H1 (cell line): ENCODE data around the gene SLC7A11. TPM values are rescaled to one million over a fixed set of nuclear protein-coding genes. Genes with fewer than 3 reads are reported as not detected.

Experiments used
- CTCF ChIA-PET: fragments of 300-600 bp; sonication (Branson Sonifier 250); formaldehyde crosslinking; loops from one replicate; lab custom pipeline; 2021; ENCODE audit not compliant: partially characterized antibody; lab: Charles Lee
- POLR2A ChIA-PET: fragments of 300-600 bp; sonication (Branson Sonifier 250); formaldehyde crosslinking; loops from one replicate; lab custom pipeline; 2021; ENCODE audit warnings: inconsistent platforms; ENCODE audit not compliant: partially characterized antibody; lab: Charles Lee
- DNase-seq, 2 experiments: peaks; one replicate each; pipeline versions ENCODE4 v3.0.0 to v3.0.0-alpha.2; 2010 to 2022; ENCODE audit warnings: low spot score in 2 of 2, low read depth in 1 of 2, mixed read lengths in 1 of 2
- FAIRE-seq: peaks from 2 replicates; lab custom pipeline; 2011; peaks lifted over from hg19 to GRCh38; lab: Jason Lieb, UNC
- H2AFZ ChIP-seq: 2 replicates; pipeline ENCODE4 v1.8.1; 2012; ENCODE audit warnings: low read length, inconsistent platforms
- H2AK5ac ChIP-seq: 2 replicates; pipeline ENCODE4 v1.6.1; 2013; ENCODE audit warnings: low read depth, low read length
- H2BK120ac ChIP-seq: replicated peaks from 2 replicates; pipeline ENCODE3; 2013; ENCODE audit warnings: low read depth, low read length, inconsistent platforms
- H2BK12ac ChIP-seq: 2 replicates; pipeline ENCODE4 v1.6.1; 2013; ENCODE audit warnings: low read depth, low read length
- H2BK15ac ChIP-seq: 2 replicates; pipeline ENCODE4 v1.6.1; 2013; ENCODE audit warnings: low read length
- H2BK20ac ChIP-seq: 2 replicates; pipeline ENCODE4 v1.6.1; 2013; ENCODE audit warnings: low read length
- H2BK5ac ChIP-seq: 2 replicates; pipeline ENCODE4 v1.6.1; 2013; ENCODE audit warnings: low read depth, low read length
- H3K14ac ChIP-seq: 2 replicates; pipeline ENCODE4 v1.6.1; 2013; ENCODE audit warnings: inconsistent platforms; ENCODE audit not compliant: insufficient read length
- H3K18ac ChIP-seq: 2 replicates; pipeline ENCODE4 v1.6.1; 2013; ENCODE audit warnings: low read length; ENCODE audit errors: extremely low read depth
- H3K23ac ChIP-seq: 2 replicates; pipeline ENCODE4 v1.6.1; 2013; ENCODE audit warnings: inconsistent platforms; ENCODE audit not compliant: insufficient read length
- H3K23me2 ChIP-seq: 2 replicates; pipeline ENCODE4 v1.6.1; 2013; ENCODE audit warnings: low read depth, low read length
- H3K27ac ChIP-seq: 2 replicates; pipeline ENCODE4 v1.6.1; 2011; ENCODE audit warnings: low read depth, low read length, inconsistent platforms
- H3K27me3 ChIP-seq, 4 experiments: replicated peaks in 1 of 4; 1 replicate in 1 of 4; 2 replicates in 3 of 4; pipeline versions ENCODE4 v1.6.1 to v1.8.1; 2011 to 2013; ENCODE audit warnings: low read length in 3 of 4, mild to moderate bottlenecking in 3 of 4, inconsistent platforms in 2 of 4, mixed read lengths in 2 of 4, moderate library complexity in 1 of 4; ENCODE audit not compliant: control insufficient read depth in 3 of 4, insufficient read depth in 3 of 4; ENCODE audit errors: extremely low read depth in 1 of 4
- H3K36me3 ChIP-seq, 4 experiments: 2 replicates each; pipeline versions ENCODE4 v1.6.1 to v1.8.1; 2011 to 2013; ENCODE audit warnings: mild to moderate bottlenecking in 4 of 4, low read length in 3 of 4, moderate library complexity in 2 of 4, control low read depth in 1 of 4, inconsistent platforms in 1 of 4; ENCODE audit not compliant: insufficient read depth in 4 of 4, control insufficient read depth in 2 of 4
- H3K4ac ChIP-seq: replicated peaks from 2 replicates; pipeline ENCODE3; 2013; ENCODE audit warnings: low read length, low read depth, mixed read lengths, inconsistent platforms; ENCODE audit not compliant: insufficient read length
- H3K4me1 ChIP-seq, 4 experiments: replicated peaks in 1 of 4; 1 replicate in 1 of 4; 2 replicates in 3 of 4; pipeline versions ENCODE4 v1.6.1 to v1.8.1; 2011 to 2013; ENCODE audit warnings: low read length in 3 of 4, inconsistent platforms in 2 of 4, mixed read lengths in 1 of 4; ENCODE audit not compliant: insufficient read depth in 4 of 4, control insufficient read depth in 3 of 4
- H3K4me2 ChIP-seq, 2 experiments: 2 replicates each; pipeline versions ENCODE4 v1.6.1 to v1.8.1; 2011 to 2013; ENCODE audit warnings: low read depth in 2 of 2, low read length in 2 of 2, control low read depth in 1 of 2, inconsistent platforms in 1 of 2, mild to moderate bottlenecking in 1 of 2; ENCODE audit not compliant: insufficient read depth in 1 of 2
- H3K4me3 ChIP-seq, 4 experiments: fragments of 200-600, 300-600 bp in 1 of 4; sonication (generic), shearing (Covaris generic), sonication (Bioruptor Twin) in 1 of 4; 2 replicates each; pipeline versions ENCODE4 v1.5.1 to v1.8.1; 2011 to 2016; ENCODE audit warnings: low read length in 4 of 4, low read depth in 3 of 4, control low read depth in 2 of 4, inconsistent platforms in 2 of 4, mild to moderate bottlenecking in 2 of 4, mixed read lengths in 1 of 4, moderate library complexity in 1 of 4; ENCODE audit not compliant: insufficient read depth in 2 of 4; ENCODE audit errors: extremely low read depth in 1 of 4
- H3K56ac ChIP-seq: replicated peaks from 2 replicates; pipeline ENCODE3; 2013; ENCODE audit warnings: low read depth, mild to moderate bottlenecking, mixed read lengths, low read length, inconsistent platforms; ENCODE audit not compliant: insufficient read length
- H3K79me1 ChIP-seq: 2 replicates; pipeline ENCODE4 v1.6.1; 2013; ENCODE audit warnings: low read depth, low read length, control low read depth
- H3K79me2 ChIP-seq, 2 experiments: 2 replicates each; pipeline versions ENCODE4 v1.6.1 to v1.8.1; 2012 to 2013; ENCODE audit warnings: low read length in 2 of 2, mild to moderate bottlenecking in 2 of 2, inconsistent platforms in 1 of 2; ENCODE audit not compliant: insufficient read depth in 2 of 2, control insufficient read depth in 1 of 2
- H3K9ac ChIP-seq, 4 experiments: replicated peaks in 1 of 4; 1 replicate in 1 of 4; 2 replicates in 3 of 4; pipeline versions ENCODE4 v1.6.1 to v1.8.1; 2011 to 2013; ENCODE audit warnings: low read depth in 3 of 4, low read length in 3 of 4, control low read depth in 2 of 4, mild to moderate bottlenecking in 2 of 4, moderate library complexity in 2 of 4, inconsistent platforms in 1 of 4; ENCODE audit errors: extremely low read depth in 1 of 4
- H3K9me3 ChIP-seq, 2 experiments: 2 replicates each; pipeline versions ENCODE4 v1.6.1 to v1.8.1; 2012 to 2013; ENCODE audit warnings: mild to moderate bottlenecking in 2 of 2, moderate library complexity in 2 of 2, control low read depth in 1 of 2, inconsistent platforms in 1 of 2, low read depth in 1 of 2, low read length in 1 of 2, mixed read lengths in 1 of 2; ENCODE audit not compliant: insufficient read depth in 2 of 2
- H4K20me1 ChIP-seq, 2 experiments: replicated peaks in 1 of 2; 2 replicates each; pipeline versions ENCODE3 to v1.8.1; 2011 to 2013; ENCODE audit warnings: inconsistent platforms in 2 of 2, low read length in 2 of 2, mild to moderate bottlenecking in 1 of 2; ENCODE audit not compliant: insufficient read depth in 2 of 2, control insufficient read depth in 1 of 2
- H4K5ac ChIP-seq: 2 replicates; pipeline ENCODE4 v1.6.1; 2013; ENCODE audit warnings: low read length, low read depth, mixed read lengths, inconsistent platforms; ENCODE audit not compliant: insufficient read length
- H4K8ac ChIP-seq: 2 replicates; pipeline ENCODE4 v1.8.0; 2013; ENCODE audit warnings: mild to moderate bottlenecking, moderate library complexity, low read length, inconsistent platforms; ENCODE audit not compliant: insufficient read depth; ENCODE audit errors: extremely low read depth
- H4K91ac ChIP-seq: replicated peaks from 2 replicates; pipeline ENCODE3; 2013; ENCODE audit warnings: low read length, mixed read lengths, inconsistent platforms; ENCODE audit not compliant: insufficient read length
- JUND ChIP-seq: IDR thresholded peaks from 2 replicates; pipeline ENCODE4 v1.6.1; 2011; ENCODE audit warnings: mild to moderate bottlenecking, improper control_type of control experiment, low read length
- KDM4A ChIP-seq: IDR thresholded peaks from one replicate; pipeline ENCODE4 v1.7.1; 2012; ENCODE audit warnings: low read depth, mild to moderate bottlenecking, moderate library complexity, low read length, inconsistent platforms; ENCODE audit not compliant: severe bottlenecking
- PHF8 ChIP-seq: fragments of 200-600 bp; sonication (generic); conservative IDR thresholded peaks from 2 replicates; pipeline ENCODE4 v1.7.1; 2012; ENCODE audit warnings: low read depth, mild to moderate bottlenecking, inconsistent platforms, low read length, moderate library complexity
- RAD21 ChIP-seq, 2 experiments: IDR thresholded peaks in 1 of 2; conservative IDR thresholded peaks in 1 of 2; 2 replicates each; pipeline ENCODE4 v1.6.1; 2011; ENCODE audit warnings: low read depth in 2 of 2, low read length in 2 of 2, improper control_type of control experiment in 1 of 2, inconsistent platforms in 1 of 2, mild to moderate bottlenecking in 1 of 2, moderate library complexity in 1 of 2
- TAF1 ChIP-seq: IDR thresholded peaks from 2 replicates; pipeline ENCODE4 v1.6.1; 2011; ENCODE audit warnings: mild to moderate bottlenecking, low read depth, low read length
- USF2 ChIP-seq: IDR thresholded peaks from 2 replicates; pipeline ENCODE4 v1.6.1; 2011; ENCODE audit warnings: low read length, improper control_type of control experiment
- WGBS, 2 experiments: shearing (Covaris generic) in 1 of 2; methylation state at CpG; one replicate each; pipeline versions ENCODE4 v1.1.6 to v1.1.7; 2013 to 2015; ENCODE audit warnings: low lambda C conversion rate in 2 of 2, mixed read lengths in 2 of 2, inconsistent platforms in 1 of 2, low coverage in 1 of 2, missing lambda C conversion rate in 1 of 2; ENCODE audit not compliant: insufficient replicate concordance in 2 of 2, insufficient coverage in 1 of 2, insufficient read length in 1 of 2; ENCODE audit errors: extremely low coverage in 1 of 2, missing lambda C conversion rate in 1 of 2; 5-methylcytosine and 5-hydroxymethylcytosine counted together
- polyA plus RNA-seq, 7 experiments: library from polyadenylated mRNA; depleted of rRNA in 3 of 7; stranded (reverse) in 5 of 7; unstranded in 2 of 7; fragments of >200 nt in 5 of 7; fragments of 200-250 nt in 2 of 7; gene quantifications; 1 replicate in 5 of 7; 2 replicates in 1 of 7; 4 replicates in 1 of 7; pipeline versions ENCODE4 v1.2.1 to v1.2.3, GENCODE V29; 2011 to 2013; ENCODE audit warnings: missing spikeins in 2 of 7, mixed read lengths in 2 of 7
- total RNA-seq: library from RNA; stranded (reverse); fragmentation: NEBNext Ultra II Directional; extraction: Animal tissue kit (Norgen Biotek cat#: 25700); gene quantifications from 2 replicates; pipeline ENCODE4 v1.2.1, GENCODE V29; 2021

The SLC7A11 gene
- total and polyA plus RNA-seq, 2 of the 8 experiments (the other 6 are each of a cell fraction or from before 2014, with no cell fraction given), result 6.6 to 17.0 TPM

- Histone ChIP-seq H3K23me2 (0 out of 2 replicates have a peak, but pooled peaks cover 1% of the 10 kb centered on the region), H2BK12ac (no peak overlapping the region), H3K27ac (no peak overlapping the region), H4K5ac (no peak overlapping the region), H3K4ac (no peak overlapping the region), H3K4me2 (no peak overlapping the region), H3K4me1 (no peaks in the 10 kb centered on the region), H3K56ac (no peak overlapping the region), H3K79me1 (no peaks in the 10 kb centered on the region), H2AK5ac (no peak overlapping the region), H3K4me3 (no peak overlapping the region), H2BK20ac (no peak overlapping the region), H3K79me2 (no peaks in the 10 kb centered on the region), H4K20me1 (no peaks in the 10 kb centered on the region), H2BK15ac (no peak overlapping the region), H3K27me3 (no peaks in the 10 kb centered on the region), H2BK5ac (no peak overlapping the region), H3K14ac (no peak overlapping the region), H3K9ac (no peak overlapping the region), H3K36me3 (no peaks in the 10 kb centered on the region; a peak in 1 of 8 replicates), H3K9me3 (no peaks in the 10 kb centered on the region), H2BK120ac (no peak overlapping the region), H2AFZ (no peak overlapping the region), H3K23ac (no peak overlapping the region), H4K91ac (no peak overlapping the region), H4K8ac (no peak overlapping the region), H3K18ac (no peak overlapping the region)
- FAIRE-seq (no peak), DNase-seq (no peak)
- CTCF ChIA-PET, result no interaction called here
- POLR2A ChIA-PET, result no interaction called here
- 89% methylated on average over 1 of the region's 1 CpG; no CpG with 5 or more reads in 1 of the 2 experiments for WGBS, 2 experiments
- TF ChIP-seq TAF1 (no peak), KDM4A (no peak), RAD21 (IDR thresholded peaks at IDR 0.05 in 1 of 2, conservative IDR thresholded peaks at IDR 0.05 in 1 of 2; ENCODE audit: low read depth in 2 of 2, low read length in 2 of 2) (no peak), JUND (no peak), USF2 (no peak), PHF8 (no peak)
Measured at GRCh38 chr4:138275216-138275615, 33.1 kb upstream of the SLC7A11 start.
